Measurements from ENCODE around the gene SLCO2A1. TPM values are rescaled to one million over a fixed set of nuclear protein-coding genes. Genes with fewer than 3 reads are reported as not detected.
"Not testable (repeated sequence)": the region's sequence is repeated elsewhere in the genome, so short reads cannot be mapped to it uniquely, and the experiment has no call there.

The SLCO2A1 gene
- 1.6 and 2.2 TPM in 2 replicates for total RNA-seq

GRCh38 chr3:134029734-134030378, at the start of gene SLCO2A1:
Gene SLCO2A1, minus strand, starts transcription at chr3:134029925. Its CDS starts 123 bp downstream, at chr3:134029802.
- DNase-seq (ENCODE audit: extremely low read depth, low read depth, low spot score) = no peak

GRCh38 chr3:134079111-134079547, 49.4 kb upstream of the SLCO2A1 start:
- no peak for DNase-seq (ENCODE audit: extremely low read depth, low read depth, low spot score)

DNA sequence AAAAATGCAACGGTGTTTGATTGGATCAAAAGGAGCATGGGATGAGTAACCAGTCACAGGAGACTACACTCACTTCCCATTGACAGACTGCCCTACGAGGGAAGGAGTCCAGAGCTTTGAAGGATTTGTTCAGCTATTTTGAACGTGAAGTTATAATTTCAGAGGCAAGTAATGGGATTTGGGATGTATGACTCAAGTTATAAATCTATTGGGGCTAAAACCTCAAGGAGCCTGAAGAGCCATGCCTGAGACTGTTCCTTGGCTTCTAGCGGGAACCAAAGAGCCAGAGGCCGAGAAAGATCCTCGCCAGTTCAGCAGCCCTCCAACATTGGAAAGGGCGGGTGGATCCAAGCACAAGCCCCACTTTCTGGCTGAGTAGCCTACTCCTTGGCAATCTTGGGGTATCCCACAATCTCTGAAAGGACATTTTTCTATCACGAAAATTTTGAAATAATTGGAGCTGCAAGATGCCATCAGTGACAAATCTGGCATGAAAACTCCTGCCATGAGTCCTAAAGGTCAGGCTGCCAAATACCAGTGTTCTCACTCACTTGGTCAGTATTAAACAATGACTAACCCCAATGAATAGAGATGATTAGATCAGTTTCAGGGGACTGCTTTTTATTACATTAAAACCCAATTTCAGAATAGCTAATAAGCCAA, 48.6 kb upstream of the SLCO2A1 start:
- DNase-seq (ENCODE audit: extremely low read depth, low read depth, low spot score) = no peak

DNA sequence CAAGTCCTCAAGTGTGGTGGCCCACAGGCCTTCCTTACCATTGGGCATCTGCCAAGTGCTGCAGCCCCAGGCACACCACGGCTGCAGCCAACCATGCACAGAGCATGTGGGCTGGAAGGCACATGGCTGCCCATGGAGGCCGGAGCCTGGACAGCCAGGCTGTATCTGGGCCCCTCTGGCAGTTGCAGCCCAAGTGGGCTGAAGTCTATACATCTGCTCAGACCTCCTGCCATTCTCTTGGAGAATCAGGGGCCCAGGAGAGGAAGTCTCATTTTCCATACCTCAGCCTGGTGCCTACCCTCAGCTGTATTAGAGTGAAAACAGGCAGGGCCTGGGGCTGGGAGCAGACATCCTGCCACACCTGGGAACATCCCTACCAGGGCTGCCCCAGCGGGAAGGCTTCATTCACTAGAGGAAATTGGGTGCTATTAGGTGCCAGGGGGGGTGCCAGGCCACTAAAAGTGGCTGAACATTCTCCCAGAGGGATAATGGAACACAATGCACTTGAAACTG, 48.0 kb upstream of the SLCO2A1 start:
- DNase-seq (ENCODE audit: extremely low read depth, low read depth, low spot score) = no peak

DNA sequence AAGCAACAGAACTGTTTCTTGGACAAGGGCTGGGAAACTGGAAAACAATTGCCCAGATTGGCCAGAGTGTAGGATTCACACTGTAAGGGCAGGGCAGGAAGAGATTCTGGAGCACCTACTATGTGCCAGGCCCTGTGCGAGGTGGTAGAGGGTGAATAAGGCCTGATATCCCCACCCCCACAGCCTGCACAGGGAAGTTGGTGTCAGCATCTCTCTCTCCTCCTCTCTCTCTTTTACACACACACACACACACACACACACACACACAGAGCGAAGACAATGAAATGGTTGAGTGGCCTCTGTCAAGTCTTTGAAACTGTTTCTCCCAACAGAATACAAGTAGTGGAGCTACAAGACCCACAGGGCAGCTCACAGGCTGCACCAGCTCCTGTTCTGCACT, 47.1 kb upstream of the SLCO2A1 start:
- DNase-seq (ENCODE audit: extremely low read depth, low read depth, low spot score) = no peak

GRCh38 chr3:134075846-134076245, 46.1 kb upstream of the SLCO2A1 start:
- no peak for DNase-seq (ENCODE audit: extremely low read depth, low read depth, low spot score)

GRCh38 chr3:134075568-134075825, 45.8 kb upstream of the SLCO2A1 start:
- no peak for DNase-seq (ENCODE audit: extremely low read depth, low read depth, low spot score)

GRCh38 chr3:134074790-134075567, 45.3 kb upstream of the SLCO2A1 start:
- DNase-seq (ENCODE audit: extremely low read depth, low read depth, low spot score) = no peak

GRCh38 chr3:134074001-134074789, 44.5 kb upstream of the SLCO2A1 start:
- no peak for DNase-seq (ENCODE audit: extremely low read depth, low read depth, low spot score)

DNA sequence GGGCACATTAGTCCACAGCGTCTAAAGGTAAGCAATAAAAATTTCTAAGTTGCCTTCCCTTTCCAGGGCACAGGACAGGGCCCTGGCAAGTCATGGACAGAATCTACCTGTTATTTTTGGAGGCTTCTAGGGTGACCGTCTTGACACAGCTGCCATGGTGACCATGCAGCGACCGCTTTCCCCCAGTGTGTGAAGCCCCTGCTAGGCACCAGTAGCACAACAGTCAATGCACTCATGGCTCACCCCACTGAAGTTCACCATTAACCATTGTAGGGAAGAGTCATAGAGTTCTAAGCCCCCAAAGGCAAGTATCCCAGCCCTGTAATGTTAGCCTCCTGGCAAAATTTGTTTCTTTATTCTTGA, 43.8 kb upstream of the SLCO2A1 start:
- DNase-seq (ENCODE audit: extremely low read depth, low read depth, low spot score) = no peak

DNA sequence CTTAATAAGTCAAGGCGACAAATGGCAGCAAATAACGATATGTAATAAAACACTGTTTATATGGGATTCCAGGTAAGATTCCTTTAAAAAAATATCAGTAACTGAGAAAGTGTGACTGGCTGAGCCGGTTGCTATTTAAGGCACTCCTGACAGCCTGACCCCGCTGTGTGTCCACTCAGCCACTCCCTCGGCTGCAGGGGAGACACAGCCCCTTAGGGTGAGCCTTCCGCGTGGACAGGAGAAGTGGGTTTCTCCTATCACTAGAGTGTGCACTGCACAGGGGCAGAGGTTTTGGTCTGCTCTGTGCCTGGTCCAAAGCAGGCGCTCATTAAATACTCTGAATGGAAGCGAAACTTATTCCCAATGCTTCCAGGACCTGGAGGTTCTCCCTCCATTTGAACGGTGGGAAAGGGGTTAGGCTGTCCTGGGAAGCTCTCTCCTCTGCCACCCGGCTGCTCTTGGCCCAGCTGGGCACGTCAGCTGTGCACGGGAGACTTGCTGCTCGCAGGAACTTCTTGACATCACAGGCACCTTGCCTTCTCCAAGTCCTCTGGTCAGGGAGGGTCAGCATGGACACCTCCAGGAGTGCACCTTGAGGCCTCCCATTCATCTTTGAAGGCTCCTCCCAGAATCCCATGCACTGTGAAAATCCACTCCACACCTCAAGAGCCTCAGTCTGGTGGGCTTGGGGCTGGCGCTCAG, 43.3 kb upstream of the SLCO2A1 start:
- no peak for DNase-seq (ENCODE audit: extremely low read depth, low read depth, low spot score)

DNA sequence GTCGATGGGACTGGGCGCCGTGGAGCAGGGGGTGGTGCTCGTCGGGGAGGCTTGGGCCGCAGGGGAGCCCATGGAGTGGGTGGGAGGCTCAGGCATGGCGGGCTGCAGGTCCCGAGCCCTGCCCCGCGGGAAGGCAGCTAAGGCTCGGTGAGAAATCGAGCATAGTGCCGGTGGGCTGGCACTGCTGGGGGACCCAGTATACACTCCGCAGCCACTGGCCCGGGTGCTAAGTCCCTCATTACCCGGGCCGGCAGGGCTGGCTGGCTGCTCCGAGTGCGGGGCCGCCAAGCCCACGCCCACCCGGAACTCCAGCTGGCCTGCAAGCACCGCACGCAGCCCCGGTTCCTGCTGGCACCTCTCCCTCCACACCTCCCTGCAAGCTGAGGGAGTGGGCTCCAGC, 40.6 kb upstream of the SLCO2A1 start:
- not testable (repeated sequence) for DNase-seq (ENCODE audit: extremely low read depth, low read depth, low spot score)

GRCh38 chr3:134068429-134068828, 38.7 kb upstream of the SLCO2A1 start:
- DNase-seq (ENCODE audit: extremely low read depth, low read depth, low spot score) = no peak

- no peak for DNase-seq (ENCODE audit: extremely low read depth, low read depth, low spot score)
Measured at GRCh38 chr3:134067531-134068161, 37.9 kb upstream of the SLCO2A1 start.

DNA sequence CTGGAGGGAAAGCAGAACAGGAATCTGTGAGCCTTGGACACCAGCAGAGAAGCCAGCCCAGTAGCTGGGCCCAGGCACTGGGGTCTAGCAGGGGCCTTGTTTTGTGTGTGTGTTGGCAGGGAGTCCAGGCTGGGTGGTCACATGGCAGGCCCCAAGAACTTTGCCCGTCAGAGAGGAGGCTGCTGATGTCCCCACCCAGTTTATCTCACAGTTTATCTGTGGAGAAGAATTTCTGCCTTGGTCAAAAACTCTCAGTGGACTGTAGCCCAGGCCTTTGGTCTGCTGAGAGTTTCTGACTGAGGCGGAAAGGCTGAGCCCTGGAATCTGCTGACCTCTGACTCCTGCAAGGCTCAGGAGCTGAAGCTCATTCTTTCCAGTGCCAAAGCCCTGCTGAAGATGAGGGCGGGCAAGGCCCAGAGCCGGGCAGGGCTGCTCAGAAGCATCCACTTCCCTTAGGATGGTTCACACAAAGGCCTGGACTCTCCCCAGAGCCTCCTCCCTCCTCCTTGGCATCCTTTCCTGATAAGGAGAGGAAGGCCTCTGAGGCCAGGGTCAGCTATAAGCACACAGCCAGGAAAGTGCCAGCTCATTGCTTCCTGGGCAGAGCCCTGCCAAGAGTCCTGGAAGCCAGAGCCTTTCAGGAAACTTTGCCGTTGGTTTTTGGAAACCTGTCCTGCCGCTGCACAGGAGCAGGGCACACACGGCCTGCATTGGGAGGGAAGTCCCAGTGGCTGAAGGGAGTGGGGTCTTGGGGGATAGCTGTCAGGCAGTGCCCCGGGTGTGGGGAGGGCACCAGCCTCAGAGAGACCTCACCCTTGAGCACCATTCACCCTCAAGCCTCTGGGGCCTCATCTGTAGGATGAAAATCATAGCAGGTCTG, 37.2 kb upstream of the SLCO2A1 start:
- peak; percentile 61 for DNase-seq (ENCODE audit: extremely low read depth, low read depth, low spot score)

DNA sequence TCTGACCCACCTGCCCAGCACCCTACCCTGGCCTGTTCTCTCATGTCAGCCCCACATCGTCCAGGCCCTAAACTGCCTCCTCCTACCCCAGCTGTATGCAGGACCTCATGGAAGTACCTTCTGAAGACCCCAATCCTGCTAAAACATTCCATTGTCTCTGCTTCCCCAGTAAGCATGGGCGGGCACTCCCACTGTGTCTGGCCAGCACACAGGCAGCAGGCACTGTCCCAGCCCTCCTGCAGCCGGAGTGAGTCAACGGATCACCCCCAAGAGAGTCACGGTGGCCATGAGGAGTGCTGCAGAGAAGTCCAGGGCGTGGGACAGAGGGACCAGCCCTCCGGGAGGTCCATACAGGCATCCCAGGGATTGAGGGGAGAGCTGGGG, 36.4 kb upstream of the SLCO2A1 start:
- no peak for DNase-seq (ENCODE audit: extremely low read depth, low read depth, low spot score)

- DNase-seq (ENCODE audit: extremely low read depth, low read depth, low spot score) = no peak
Measured at GRCh38 chr3:134065252-134066157, 35.8 kb upstream of the SLCO2A1 start.

DNA sequence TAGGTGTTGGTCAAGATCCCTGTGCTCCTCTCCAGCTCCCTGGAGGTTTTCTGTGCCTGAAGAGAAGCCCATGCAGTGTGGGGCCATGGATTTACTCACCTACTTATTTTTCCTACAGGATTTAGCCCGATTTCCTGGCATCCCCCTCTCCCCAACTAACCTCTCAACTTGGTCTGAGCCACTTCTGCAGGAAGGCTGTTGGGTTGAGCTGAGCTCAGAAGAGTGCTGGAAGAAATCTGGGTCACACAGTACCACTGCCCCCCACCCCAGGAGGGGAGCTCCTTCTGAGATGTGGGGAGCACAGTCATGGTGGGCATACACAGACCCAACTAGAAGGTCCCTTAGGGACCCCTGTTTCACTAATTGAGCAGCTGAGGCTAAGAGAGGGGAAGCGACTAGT, 34.4 kb upstream of the SLCO2A1 start:
- DNase-seq (ENCODE audit: extremely low read depth, low read depth, low spot score) = no peak
